ENCODE data around the gene RCCD1. TPM values are rescaled to one million over a fixed set of nuclear protein-coding genes. Genes with fewer than 3 reads are reported as not detected.
"Not testable (repeated sequence)": the region's sequence is repeated elsewhere in the genome, so short reads cannot be mapped to it uniquely, and the experiment has no call there.

RCCD1 gene
- total and polyA plus RNA-seq, 2 donors (not counting 1 experiment from before 2014, with no cell fraction given): 11.0 to 20.5 TPM

DNA sequence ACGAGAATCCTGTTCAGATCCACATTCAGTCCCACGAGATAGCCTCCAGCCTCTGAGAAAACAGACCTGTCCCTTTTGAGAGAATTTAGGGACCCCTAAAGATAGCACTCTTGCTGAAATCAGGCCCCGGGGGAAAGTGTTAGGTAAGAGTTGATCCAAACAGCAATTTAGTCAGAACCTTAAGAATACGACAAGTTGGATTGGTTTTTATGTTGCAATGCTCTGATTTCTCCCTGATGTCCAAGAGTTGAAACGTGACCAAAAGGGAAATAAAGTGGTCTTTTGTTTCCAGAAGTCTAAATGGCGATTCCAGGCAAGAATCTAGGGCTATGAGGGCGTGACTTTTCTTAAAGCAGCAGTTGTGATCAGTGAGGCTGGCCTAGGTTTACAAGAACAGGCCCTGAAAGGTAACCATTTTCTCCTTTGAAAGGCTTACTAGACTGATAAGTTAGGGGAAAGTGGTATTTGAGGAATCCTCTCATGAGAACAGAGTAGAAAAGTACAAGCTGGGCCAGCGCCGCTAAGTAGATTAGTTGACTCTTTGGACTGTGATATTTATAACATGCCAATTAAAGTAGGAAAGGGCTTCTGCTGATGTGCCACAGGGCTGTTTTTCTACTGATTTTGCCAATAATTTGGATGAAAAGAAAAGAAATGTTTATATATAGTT lies 46.7 kb upstream of the RCCD1 start:
- peaks cover 6 to 10% of the 10 kb centered on the region in 2 donors for H3K4me1 ChIP-seq (ENCODE audit: control insufficient read depth in 2 of 2, insufficient read depth in 2 of 2, low read length in 2 of 2)
- no peaks in the 10 kb centered on the region for H3K9me3 ChIP-seq (ENCODE audit: control extremely low read depth in 1 of 3, control insufficient read depth in 2 of 3, insufficient read depth in 1 of 3, low read length in 2 of 3)
- H3K9ac ChIP-seq (ENCODE audit: low read length): no peak overlapping the region
- ChIA-PET CTCF (no interaction called here), POLR2A (no interaction called here)
- H3K36me3 ChIP-seq (replicated peaks in 1 of 2; ENCODE audit: control extremely low read depth in 1 of 2, control insufficient read depth in 1 of 2, extremely low read depth in 1 of 2, insufficient read depth in 2 of 2, low read length in 1 of 2): peaks cover 0 to 74% of the 10 kb centered on the region in 2 experiments
- no peak overlapping the region for H3K27ac ChIP-seq (ENCODE audit: low read length in 2 of 2)
- DNase-seq (no peak), ATAC-seq (ENCODE audit: low read depth) (no peak)
- Mint-ChIP-seq H3K4me3 (no peak overlapping the region), H3K27me3 (no peaks in the 10 kb centered on the region), H3K9me3 (ENCODE audit: insufficient read depth) (no peaks in the 10 kb centered on the region), H3K27ac (no peak overlapping the region), H3K4me1 (peaks cover 9% of the 10 kb centered on the region)
- no peak overlapping the region for H3K4me3 ChIP-seq (ENCODE audit: control extremely low read depth in 1 of 5, extremely low read depth in 1 of 5, insufficient read depth in 1 of 5, low read depth in 2 of 5, low read length in 4 of 5)
- no peak overlapping the region for H3K4me2 ChIP-seq (replicated peaks; ENCODE audit: low read depth, low read length, poor library complexity, severe bottlenecking)
- peaks cover 13% of the 10 kb centered on the region for H4K20me1 ChIP-seq (ENCODE audit: control insufficient read depth, insufficient read depth, low read length, poor library complexity, severe bottlenecking)
- no peaks in the 10 kb centered on the region for H3K27me3 ChIP-seq (replicated peaks in 1 of 4; ENCODE audit: control extremely low read depth in 1 of 4, control insufficient read depth in 3 of 4, insufficient read depth in 4 of 4, low read length in 3 of 4)
- WGBS (ENCODE audit: insufficient coverage): 91% methylated on average over 9 of the region's 9 CpGs
- peaks cover 3% of the 10 kb centered on the region for H3K79me2 ChIP-seq (ENCODE audit: control insufficient read depth, insufficient read depth, low read length)
- intact Hi-C loops (cut with micrococcal nuclease): no loop called here
- H2AFZ ChIP-seq (ENCODE audit: insufficient read depth, low read depth, low read length, poor library complexity, severe bottlenecking): no peak overlapping the region
- TF ChIP-seq, protein P1, sequence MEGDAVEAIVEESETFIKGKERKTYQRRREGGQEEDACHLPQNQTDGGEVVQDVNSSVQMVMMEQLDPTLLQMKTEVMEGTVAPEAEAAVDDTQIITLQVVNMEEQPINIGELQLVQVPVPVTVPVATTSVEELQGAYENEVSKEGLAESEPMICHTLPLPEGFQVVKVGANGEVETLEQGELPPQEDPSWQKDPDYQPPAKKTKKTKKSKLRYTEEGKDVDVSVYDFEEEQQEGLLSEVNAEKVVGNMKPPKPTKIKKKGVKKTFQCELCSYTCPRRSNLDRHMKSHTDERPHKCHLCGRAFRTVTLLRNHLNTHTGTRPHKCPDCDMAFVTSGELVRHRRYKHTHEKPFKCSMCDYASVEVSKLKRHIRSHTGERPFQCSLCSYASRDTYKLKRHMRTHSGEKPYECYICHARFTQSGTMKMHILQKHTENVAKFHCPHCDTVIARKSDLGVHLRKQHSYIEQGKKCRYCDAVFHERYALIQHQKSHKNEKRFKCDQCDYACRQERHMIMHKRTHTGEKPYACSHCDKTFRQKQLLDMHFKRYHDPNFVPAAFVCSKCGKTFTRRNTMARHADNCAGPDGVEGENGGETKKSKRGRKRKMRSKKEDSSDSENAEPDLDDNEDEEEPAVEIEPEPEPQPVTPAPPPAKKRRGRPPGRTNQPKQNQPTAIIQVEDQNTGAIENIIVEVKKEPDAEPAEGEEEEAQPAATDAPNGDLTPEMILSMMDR (IDR thresholded peaks at IDR 0.05): no peak
- no peak for TF ChIP-seq EZH2 (IDR thresholded peaks at IDR 0.05; ENCODE audit: borderline replicate concordance, insufficient read depth, low read depth, low read length, poor library complexity, severe bottlenecking)

DNA sequence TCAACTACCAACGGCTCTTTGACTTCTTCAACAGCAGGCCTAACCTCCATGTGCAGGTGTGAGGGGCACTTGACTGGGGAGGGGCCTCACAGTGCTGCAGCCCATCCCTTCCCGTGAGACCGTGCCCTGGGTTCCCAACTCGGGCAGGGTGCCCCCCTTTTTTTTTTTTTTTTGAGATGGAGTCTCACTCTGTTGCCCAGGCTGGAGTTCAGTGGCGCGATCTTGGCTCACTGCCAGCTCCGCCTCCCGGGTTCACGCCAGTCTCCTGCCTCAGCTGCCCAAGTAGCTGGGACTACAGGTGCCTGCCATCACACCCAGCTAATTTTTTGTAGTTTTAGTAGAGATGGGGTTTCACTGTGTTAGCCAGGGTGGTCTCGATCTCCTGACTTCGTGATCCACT lies 45.2 kb upstream of the RCCD1 start:
- CTCF ChIA-PET, POLR2A ChIA-PET: not testable (repeated sequence)
- WGBS (ENCODE audit: insufficient coverage): 94% methylated on average over 6 of the region's 11 CpGs

More for the DNA sequence above, 45.2 kb upstream of the RCCD1 start:
- H3K4me2 ChIP-seq (replicated peaks; ENCODE audit: low read depth, low read length, poor library complexity, severe bottlenecking); DNase-seq; H3K9me3 Mint-ChIP-seq (ENCODE audit: insufficient read depth); H3K79me2 ChIP-seq (ENCODE audit: control insufficient read depth, insufficient read depth, low read length); intact Hi-C loops (cut with micrococcal nuclease); H3K27ac Mint-ChIP-seq; H3K4me1 ChIP-seq (ENCODE audit: control insufficient read depth in 2 of 2, insufficient read depth in 2 of 2, low read length in 2 of 2); H3K4me1 Mint-ChIP-seq; H3K27me3 ChIP-seq (replicated peaks in 1 of 4; ENCODE audit: control extremely low read depth in 1 of 4, control insufficient read depth in 3 of 4, insufficient read depth in 4 of 4, low read length in 3 of 4); H3K4me3 ChIP-seq (ENCODE audit: control extremely low read depth in 1 of 5, extremely low read depth in 1 of 5, insufficient read depth in 1 of 5, low read depth in 2 of 5, low read length in 4 of 5); H2AFZ ChIP-seq (ENCODE audit: insufficient read depth, low read depth, low read length, poor library complexity, severe bottlenecking); H3K9ac ChIP-seq (ENCODE audit: low read length); H3K4me3 Mint-ChIP-seq; H3K27me3 Mint-ChIP-seq; ATAC-seq (ENCODE audit: low read depth); H3K9me3 ChIP-seq (ENCODE audit: control extremely low read depth in 1 of 3, control insufficient read depth in 2 of 3, insufficient read depth in 1 of 3, low read length in 2 of 3); H3K27ac ChIP-seq (ENCODE audit: low read length in 2 of 2): not testable (repeated sequence)
- Histone ChIP-seq H3K36me3 (replicated peaks in 1 of 2; ENCODE audit: control extremely low read depth in 1 of 2, control insufficient read depth in 1 of 2, extremely low read depth in 1 of 2, insufficient read depth in 2 of 2, low read length in 1 of 2) (peaks cover 0 to 86% of the 10 kb centered on the region in 2 experiments), H4K20me1 (ENCODE audit: control insufficient read depth, insufficient read depth, low read length, poor library complexity, severe bottlenecking) (peaks cover 13% of the 10 kb centered on the region)
